ENCODE measurements around the gene LRBA.
A peak's percentile ranks its signal among the peaks of the same experiment; 100 is the strongest.
"Not testable (repeated sequence)": the region's sequence is repeated elsewhere in the genome, so short reads cannot be mapped to it uniquely, and the experiment has no call there.

The LRBA gene

DNA sequence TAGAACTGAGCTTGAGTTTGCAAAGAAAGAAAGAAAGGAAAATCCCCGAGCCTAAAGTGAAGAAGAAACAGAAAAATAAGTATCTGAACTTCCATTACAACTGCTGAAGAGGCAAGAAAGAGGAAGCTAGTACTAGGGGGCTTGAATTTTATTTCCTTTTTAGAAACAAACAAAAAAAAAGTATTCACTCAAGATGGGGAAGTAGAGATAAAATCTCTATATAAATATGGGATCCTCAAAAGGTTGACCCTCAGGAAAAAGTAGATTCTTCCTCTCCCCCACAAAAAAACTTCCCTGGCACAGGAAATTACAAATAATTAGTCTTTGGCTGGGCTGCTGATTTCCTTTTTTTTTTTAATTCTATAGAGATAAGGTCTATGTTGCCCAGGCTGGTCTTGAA is 16.0 kb downstream of the LRBA start:
- Mint-ChIP-seq H3K27ac (no peak overlapping the region), H3K36me3 (ENCODE audit: low read depth) (peaks cover 46% of the 10 kb centered on the region), H3K9me3 (no peaks in the 10 kb centered on the region), H3K4me1 (ENCODE audit: low read depth) (peaks cover 68% of the 10 kb centered on the region), H3K4me3 (no peak overlapping the region), H3K27me3 (no peaks in the 10 kb centered on the region)
- DNase-seq: no peak

DNA sequence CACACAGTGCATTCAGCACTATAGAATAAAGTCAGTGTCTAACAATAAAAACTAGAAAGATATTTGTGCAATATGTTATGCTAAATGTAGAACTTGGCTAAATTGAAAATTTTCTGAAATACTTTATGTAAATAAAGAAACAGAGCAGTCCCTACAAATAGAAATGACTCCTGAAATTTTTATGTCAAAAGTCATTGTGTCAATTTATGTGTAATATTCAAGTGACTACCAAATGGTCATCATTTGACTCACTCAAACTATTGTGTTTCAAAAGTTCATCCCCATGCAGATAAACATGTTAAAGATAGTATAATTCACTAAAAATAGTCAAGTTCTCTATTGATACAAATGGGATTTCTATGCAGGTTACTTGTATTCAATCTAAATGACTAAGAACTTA is 17.9 kb downstream of the LRBA start:
- peaks cover 41% of the 10 kb centered on the region for H3K36me3 Mint-ChIP-seq (ENCODE audit: low read depth)
- H3K4me3 Mint-ChIP-seq: no peak overlapping the region
- H3K9me3 Mint-ChIP-seq: peaks cover 2% of the 10 kb centered on the region
- no peak overlapping the region for H3K27ac Mint-ChIP-seq
- peaks cover 71% of the 10 kb centered on the region for H3K4me1 Mint-ChIP-seq (ENCODE audit: low read depth)
- no peak for DNase-seq
- no peaks in the 10 kb centered on the region for H3K27me3 Mint-ChIP-seq

DNA sequence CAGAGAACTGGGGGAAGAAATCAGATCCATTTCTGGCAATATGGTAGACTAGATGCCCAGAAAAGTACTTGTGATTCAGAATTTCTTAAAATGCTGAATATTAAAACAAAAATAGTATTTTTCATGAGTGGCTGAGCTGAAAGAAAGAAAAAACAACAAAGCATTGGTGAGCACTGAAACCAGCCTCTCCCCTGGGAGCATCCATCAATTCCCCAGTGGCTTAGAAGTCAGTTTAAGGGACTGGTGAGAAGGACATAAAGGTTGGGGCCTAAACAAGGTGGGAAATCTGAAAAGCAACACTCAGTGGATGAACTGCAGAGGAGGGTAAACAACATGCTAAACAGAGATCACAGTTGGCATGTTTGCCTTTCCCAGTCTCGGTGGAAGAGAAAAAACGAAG is 20.4 kb downstream of the LRBA start:
- no peak overlapping the region for H3K27ac Mint-ChIP-seq
- H3K4me3 Mint-ChIP-seq: no peak overlapping the region
- DNase-seq: no peak
- H3K27me3 Mint-ChIP-seq: no peaks in the 10 kb centered on the region
- H3K4me1 Mint-ChIP-seq (ENCODE audit: low read depth): peaks cover 64% of the 10 kb centered on the region
- peaks cover 2% of the 10 kb centered on the region for H3K9me3 Mint-ChIP-seq
- peaks cover 53% of the 10 kb centered on the region for H3K36me3 Mint-ChIP-seq (ENCODE audit: low read depth)

DNA sequence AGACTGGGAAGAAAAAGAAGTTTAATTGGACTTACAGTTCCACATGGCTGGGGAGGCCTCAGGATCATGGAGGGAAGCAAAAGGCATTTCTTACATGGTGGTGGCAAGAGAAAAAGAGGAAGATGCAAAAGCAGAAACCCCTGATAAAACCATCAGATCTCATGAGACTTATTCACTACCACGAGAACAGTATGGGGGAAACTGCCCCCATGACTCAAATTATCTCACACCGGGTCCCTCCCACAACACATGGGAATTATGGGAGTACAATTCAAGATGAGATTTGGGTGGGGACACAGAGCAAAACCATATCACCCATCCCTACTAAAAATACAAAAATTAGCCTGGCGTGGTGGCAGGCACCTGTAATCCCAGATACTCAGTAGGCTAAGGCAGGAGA is 21.5 kb downstream of the LRBA start:
- Mint-ChIP-seq H3K36me3 (ENCODE audit: low read depth) (peaks cover 54% of the 10 kb centered on the region), H3K4me1 (ENCODE audit: low read depth) (peaks cover 57% of the 10 kb centered on the region)
- H3K27ac Mint-ChIP-seq, H3K4me3 Mint-ChIP-seq, H3K27me3 Mint-ChIP-seq, H3K9me3 Mint-ChIP-seq, DNase-seq: not testable (repeated sequence)

DNA sequence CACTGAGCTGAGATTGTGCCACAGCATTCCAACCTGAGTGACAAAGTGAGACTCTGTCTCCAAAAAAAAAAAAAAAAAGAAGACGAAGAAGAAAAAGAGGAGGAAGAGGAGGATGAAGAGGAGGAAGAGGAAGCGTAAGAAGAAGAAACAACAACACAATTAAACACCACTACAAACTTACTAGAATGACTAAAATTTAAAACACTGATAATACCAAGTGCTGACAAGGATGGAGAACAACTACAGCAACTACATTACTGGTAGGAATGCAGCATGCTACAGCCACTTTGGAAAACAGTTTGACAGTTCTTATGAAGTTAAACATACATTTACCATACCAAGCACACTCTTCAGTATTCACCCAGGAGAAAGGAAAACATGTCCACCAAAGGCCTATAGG is 24.1 kb downstream of the LRBA start:
- DNase-seq: no peak
- H3K4me3 Mint-ChIP-seq: no peak overlapping the region
- peaks cover 65% of the 10 kb centered on the region for H3K4me1 Mint-ChIP-seq (ENCODE audit: low read depth)
- H3K36me3 Mint-ChIP-seq (ENCODE audit: low read depth): peaks cover 54% of the 10 kb centered on the region
- H3K27me3 Mint-ChIP-seq: no peaks in the 10 kb centered on the region
- no peak overlapping the region for H3K27ac Mint-ChIP-seq
- H3K9me3 Mint-ChIP-seq: peaks cover 2% of the 10 kb centered on the region

DNA sequence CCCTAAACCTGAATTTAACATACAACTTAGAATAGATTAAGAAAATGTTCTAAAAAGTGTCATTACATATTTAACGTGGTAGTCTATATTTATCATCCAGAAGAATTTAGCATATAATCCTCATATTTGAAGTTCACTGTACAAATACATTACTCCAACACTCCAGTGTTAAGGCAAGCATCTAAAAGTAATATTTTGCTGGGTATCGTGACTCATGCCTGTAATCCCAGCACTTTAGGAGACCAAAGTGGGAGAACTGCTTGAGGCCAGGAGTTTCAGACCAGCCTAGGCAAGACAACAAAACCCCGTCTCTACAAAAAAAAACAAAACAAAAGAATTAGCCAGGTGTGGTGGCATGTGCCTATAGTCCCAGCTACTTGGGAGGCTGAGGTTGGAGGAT is 24.8 kb downstream of the LRBA start:
- no peak for DNase-seq
- H3K9me3 Mint-ChIP-seq: peaks cover 2% of the 10 kb centered on the region
- peaks cover 52% of the 10 kb centered on the region for H3K36me3 Mint-ChIP-seq (ENCODE audit: low read depth)
- no peak overlapping the region for H3K27ac Mint-ChIP-seq
- no peak overlapping the region for H3K4me3 Mint-ChIP-seq
- H3K27me3 Mint-ChIP-seq: no peaks in the 10 kb centered on the region
- H3K4me1 Mint-ChIP-seq (ENCODE audit: low read depth): peaks cover 61% of the 10 kb centered on the region

DNA sequence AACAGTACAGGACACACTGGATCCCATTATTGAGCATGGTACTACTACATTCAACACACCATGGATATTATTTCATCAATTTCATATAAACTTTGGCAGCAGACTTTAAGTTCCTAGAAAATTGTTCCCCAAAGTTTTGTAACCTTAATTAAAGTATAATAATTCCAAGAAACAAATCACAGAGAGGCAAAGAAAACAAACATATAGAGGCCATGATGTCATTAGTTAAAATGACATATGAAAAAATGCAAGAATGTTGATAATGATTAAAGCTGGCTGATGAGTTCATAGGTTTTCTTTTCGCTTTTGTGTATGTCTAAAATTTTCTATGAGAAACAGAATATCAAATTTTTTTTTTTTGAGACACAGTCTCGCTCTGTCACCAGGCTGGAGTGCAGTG is 26.8 kb downstream of the LRBA start:
- H3K36me3 Mint-ChIP-seq (ENCODE audit: low read depth): peaks cover 41% of the 10 kb centered on the region
- H3K27me3 Mint-ChIP-seq: no peaks in the 10 kb centered on the region
- DNase-seq: no peak
- no peak overlapping the region for H3K27ac Mint-ChIP-seq
- no peak overlapping the region for H3K4me3 Mint-ChIP-seq
- H3K4me1 Mint-ChIP-seq (ENCODE audit: low read depth): peaks cover 53% of the 10 kb centered on the region
- peaks cover 2% of the 10 kb centered on the region for H3K9me3 Mint-ChIP-seq

DNA sequence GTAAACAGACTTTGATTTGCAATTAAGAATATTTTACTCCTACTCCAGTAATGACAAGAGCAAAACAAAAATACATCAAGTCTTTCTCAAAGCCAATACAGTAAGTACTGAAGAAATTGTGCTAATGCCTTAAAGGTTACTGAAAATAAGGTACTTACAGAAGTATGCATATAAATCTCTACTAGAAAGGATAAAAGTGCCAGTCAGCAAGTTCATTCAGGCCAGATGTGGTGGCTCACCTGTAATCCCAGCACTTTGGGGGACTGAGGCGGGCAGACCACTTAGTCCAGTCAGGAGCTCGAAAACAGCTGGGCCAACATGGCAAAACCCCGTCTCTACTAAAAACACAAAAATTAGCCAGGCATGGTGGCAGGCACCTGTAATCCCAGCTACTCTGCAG is 27.9 kb downstream of the LRBA start:
- H3K27ac Mint-ChIP-seq: no peak overlapping the region

DNA sequence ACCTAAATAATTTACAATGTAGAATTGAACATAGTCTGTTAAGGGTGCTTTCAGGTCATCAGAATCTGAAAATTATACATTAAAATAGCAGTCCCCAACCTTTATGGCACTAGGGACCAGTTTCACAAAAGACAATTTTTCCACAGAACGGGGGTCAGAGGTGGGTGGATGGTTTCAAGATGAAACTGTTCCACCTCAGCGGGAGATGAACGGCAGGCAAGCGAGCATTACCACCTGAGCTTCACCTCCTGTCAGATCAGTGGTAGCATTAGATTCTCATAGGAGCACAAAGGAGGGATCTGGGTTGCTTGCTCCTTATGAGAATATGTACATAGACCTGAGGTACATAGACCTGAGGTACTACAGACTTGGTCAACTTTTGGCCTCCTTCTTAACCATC is 29.0 kb downstream of the LRBA start:
- Mint-ChIP-seq H3K36me3 (ENCODE audit: low read depth) (peaks cover 37% of the 10 kb centered on the region), H3K27ac (peak overlapping the region; percentile 55), H3K4me3 (no peak overlapping the region), H3K9me3 (no peaks in the 10 kb centered on the region), H3K27me3 (no peaks in the 10 kb centered on the region), H3K4me1 (ENCODE audit: low read depth) (peaks cover 51% of the 10 kb centered on the region)
- no peak for DNase-seq

More for the DNA sequence above, 27.9 kb downstream of the LRBA start:
- Mint-ChIP-seq H3K27me3 (no peaks in the 10 kb centered on the region), H3K9me3 (no peaks in the 10 kb centered on the region), H3K4me1 (ENCODE audit: low read depth) (peaks cover 58% of the 10 kb centered on the region), H3K36me3 (ENCODE audit: low read depth) (peaks cover 43% of the 10 kb centered on the region), H3K4me3 (no peak overlapping the region)
- no peak for DNase-seq

DNA sequence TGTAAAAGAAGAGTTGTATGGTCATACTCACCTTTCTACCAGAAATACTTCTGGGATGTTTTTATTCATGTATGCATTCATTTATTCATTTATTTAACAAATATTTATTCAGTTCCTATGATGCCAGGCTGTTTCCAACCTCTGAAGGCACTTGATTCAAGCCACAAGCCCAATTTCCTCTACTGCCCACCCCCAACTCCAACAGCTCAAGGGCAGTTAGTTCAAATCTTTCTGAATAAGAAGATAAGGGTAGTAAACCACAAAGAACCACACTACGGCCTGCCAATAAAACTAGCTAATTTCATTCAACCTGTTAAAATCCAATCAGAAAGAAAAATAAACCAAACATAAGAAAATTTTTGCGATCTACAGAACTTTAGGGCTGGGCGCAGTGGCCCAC is 31.2 kb downstream of the LRBA start:
- peaks cover 61% of the 10 kb centered on the region for H3K4me1 Mint-ChIP-seq (ENCODE audit: low read depth)
- no peak overlapping the region for H3K4me3 Mint-ChIP-seq
- H3K27me3 Mint-ChIP-seq: no peaks in the 10 kb centered on the region
- peaks cover 42% of the 10 kb centered on the region for H3K36me3 Mint-ChIP-seq (ENCODE audit: low read depth)
- DNase-seq: no peak
- H3K9me3 Mint-ChIP-seq: peaks cover 3% of the 10 kb centered on the region
- no peak overlapping the region for H3K27ac Mint-ChIP-seq

DNA sequence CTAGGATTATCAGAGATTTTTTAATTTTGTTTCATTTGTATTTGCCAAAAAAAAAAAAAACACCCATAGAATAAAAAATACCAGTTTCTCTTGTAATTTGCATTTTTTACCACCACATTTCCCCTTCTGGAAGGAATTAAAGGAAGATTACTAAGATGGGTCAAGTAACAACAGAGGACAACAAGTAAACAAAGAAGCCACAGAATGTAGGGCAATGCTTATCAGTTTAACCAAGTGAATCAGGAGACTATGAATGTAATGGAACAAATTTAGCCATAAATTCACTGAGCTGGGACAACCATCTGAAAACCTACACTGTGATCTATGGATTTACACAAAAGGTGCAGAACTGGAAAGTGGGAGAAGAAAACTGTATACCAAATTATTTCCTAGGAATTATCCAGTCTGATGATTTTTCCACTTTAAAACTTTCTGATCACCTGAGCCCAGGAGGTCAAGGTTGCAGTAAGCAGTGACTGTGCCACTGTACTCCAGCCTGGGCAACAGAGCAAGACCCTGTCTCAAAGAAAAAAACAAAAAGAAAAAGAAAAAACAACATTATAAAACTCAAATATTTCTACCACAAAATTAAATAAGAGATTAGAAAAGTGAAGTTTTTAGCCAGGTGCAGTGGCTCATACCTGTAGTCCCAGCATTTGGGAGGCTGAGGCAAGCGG is 32.4 kb downstream of the LRBA start:
- no peak overlapping the region for H3K4me3 Mint-ChIP-seq
- no peak overlapping the region for H3K27ac Mint-ChIP-seq
- peaks cover 43% of the 10 kb centered on the region for H3K36me3 Mint-ChIP-seq (ENCODE audit: low read depth)
- H3K9me3 Mint-ChIP-seq: peaks cover 5% of the 10 kb centered on the region
- H3K4me1 Mint-ChIP-seq (ENCODE audit: low read depth): peaks cover 65% of the 10 kb centered on the region
- DNase-seq: no peak
- no peaks in the 10 kb centered on the region for H3K27me3 Mint-ChIP-seq

DNA sequence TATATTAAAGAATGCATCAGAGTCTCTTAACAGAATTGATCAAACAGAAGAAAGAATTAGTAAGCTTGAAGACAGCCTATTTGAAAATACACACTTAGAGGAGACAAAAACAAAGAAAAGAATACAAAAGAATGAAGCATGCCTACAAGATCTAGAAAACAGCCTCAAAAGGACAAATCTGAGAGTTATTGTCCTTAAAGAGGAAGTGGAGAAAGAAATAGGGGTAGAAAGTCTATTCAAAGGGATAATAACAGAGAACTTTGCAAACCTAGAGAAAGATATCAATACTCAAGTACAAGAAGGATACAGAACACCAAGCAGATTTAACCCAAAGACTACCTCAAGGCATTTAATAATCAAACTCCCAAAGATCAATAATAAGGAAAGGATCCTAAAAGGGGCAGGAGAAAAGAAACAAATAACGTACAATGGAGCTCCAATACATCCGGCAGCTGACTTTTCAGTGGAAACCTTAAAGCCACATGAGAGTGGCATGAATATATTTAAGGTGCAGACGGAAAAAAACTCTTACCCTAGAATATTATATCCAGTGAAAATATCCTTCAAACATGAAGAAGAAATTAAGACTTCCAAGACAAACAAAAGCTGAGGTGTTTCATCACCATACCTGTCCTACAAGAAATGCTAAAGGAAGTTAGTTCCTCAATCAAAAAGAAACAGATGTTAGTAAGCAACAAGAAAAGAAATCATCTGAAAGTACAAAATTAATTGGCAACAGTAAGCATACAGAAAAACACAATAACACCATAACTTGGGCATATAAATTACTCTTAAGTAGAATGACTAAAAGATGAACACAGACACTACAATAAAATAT is 36.1 kb downstream of the LRBA start:
- DNase-seq: no peak
- Mint-ChIP-seq H3K36me3 (ENCODE audit: low read depth) (peaks cover 35% of the 10 kb centered on the region), H3K9me3 (peaks cover 5% of the 10 kb centered on the region), H3K27ac (no peak overlapping the region), H3K4me3 (no peak overlapping the region), H3K4me1 (ENCODE audit: low read depth) (peaks cover 68% of the 10 kb centered on the region), H3K27me3 (no peaks in the 10 kb centered on the region)

DNA sequence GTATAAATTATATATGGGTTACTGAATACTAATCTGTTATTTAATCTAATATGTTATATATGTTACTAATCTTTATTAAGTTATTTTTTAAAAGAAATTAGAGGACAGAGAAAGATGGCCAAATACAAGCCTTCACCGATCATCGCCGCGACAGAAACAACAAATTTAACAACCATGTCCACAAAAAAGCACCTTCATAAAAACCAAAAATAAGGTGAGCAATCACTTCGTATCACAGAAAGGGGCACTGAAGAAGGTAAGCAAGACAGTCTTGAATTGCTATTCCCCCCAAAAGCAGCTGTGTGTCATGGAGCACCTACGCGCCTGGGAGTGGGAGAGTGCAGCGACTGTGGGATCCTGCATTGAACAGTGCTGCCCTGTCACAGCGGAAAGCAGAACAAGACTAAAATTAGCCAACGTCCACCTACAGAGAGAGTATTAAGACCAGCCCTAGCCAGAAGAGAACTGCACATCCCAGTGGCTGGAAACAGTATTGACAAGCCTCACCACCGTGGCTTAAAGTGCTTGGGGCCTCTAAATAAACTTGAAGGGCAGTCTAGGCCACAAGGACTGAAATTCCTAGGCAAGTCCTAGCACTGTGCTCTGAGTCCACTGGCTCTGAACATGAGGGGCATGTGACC is 38.5 kb downstream of the LRBA start:
- Mint-ChIP-seq H3K36me3 (ENCODE audit: low read depth) (peaks cover 25% of the 10 kb centered on the region), H3K27me3 (no peaks in the 10 kb centered on the region), H3K9me3 (peaks cover 5% of the 10 kb centered on the region), H3K4me1 (ENCODE audit: low read depth) (peaks cover 79% of the 10 kb centered on the region), H3K4me3 (no peak overlapping the region), H3K27ac (no peak overlapping the region)
- DNase-seq: no peak

DNA sequence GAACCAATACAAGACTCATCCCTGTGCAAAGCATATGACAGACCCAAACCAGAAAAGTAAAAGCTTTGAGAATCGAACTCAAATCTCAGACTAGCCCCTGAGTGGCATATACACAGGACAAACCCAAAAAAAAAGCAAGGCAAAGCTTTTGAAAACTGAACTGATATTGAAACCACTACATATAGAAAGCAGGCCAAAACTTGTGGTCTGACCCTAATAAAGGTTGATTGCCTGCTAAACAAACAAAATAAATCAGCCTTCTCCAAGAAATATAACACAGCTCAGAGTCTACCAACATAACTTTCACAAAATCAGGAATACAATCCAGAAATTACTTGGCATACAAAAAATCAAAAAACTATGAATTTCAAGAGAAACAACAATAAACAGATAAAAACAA is 40.3 kb downstream of the LRBA start:
- H3K4me1 Mint-ChIP-seq (ENCODE audit: low read depth): peaks cover 81% of the 10 kb centered on the region
- no peak overlapping the region for H3K27ac Mint-ChIP-seq
- H3K4me3 Mint-ChIP-seq: no peak overlapping the region
- no peaks in the 10 kb centered on the region for H3K27me3 Mint-ChIP-seq
- no peak for DNase-seq
- H3K9me3 Mint-ChIP-seq: peaks cover 3% of the 10 kb centered on the region
- peaks cover 17% of the 10 kb centered on the region for H3K36me3 Mint-ChIP-seq (ENCODE audit: low read depth)

DNA sequence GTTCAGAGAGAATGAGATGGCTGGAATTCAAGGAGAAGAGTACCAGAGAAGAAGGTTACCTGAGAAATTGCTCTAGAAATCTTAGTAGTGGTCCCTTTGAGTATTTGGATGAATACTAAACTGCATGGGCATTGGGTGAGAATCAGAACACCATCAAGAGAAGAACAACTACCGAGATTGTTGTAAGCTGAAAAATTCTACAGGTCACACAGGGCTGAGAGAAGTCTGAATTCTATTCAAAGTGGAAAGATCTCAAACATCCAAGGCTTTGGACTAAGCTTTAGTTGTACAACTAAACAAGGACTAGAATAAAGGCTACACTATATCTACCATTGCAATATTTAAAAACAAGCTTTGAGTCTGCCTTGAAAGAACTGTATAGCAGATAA is 40.8 kb downstream of the LRBA start:
- Mint-ChIP-seq H3K27ac (no peak overlapping the region), H3K4me3 (no peak overlapping the region), H3K4me1 (ENCODE audit: low read depth) (peaks cover 81% of the 10 kb centered on the region), H3K9me3 (peaks cover 3% of the 10 kb centered on the region), H3K27me3 (no peaks in the 10 kb centered on the region), H3K36me3 (ENCODE audit: low read depth) (peaks cover 16% of the 10 kb centered on the region)
- DNase-seq: no peak
